Hematopoietic multipotent progenitor cell treated with erythropoietin and hydrocortisone succinate and interleukin-3 and kit ligand, for 15 days (in vitro differentiated cells): ENCODE results near the gene CYTH3.
"Not testable (repeated sequence)": the region's sequence is repeated elsewhere in the genome, so short reads cannot be mapped to it uniquely, and the experiment has no call there.

Experiments
- DNase-seq: peaks from one replicate; pipeline ENCODE4 v3.0.0-alpha.2; 2015; ENCODE audit warnings: low spot score

The CYTH3 gene

DNA sequence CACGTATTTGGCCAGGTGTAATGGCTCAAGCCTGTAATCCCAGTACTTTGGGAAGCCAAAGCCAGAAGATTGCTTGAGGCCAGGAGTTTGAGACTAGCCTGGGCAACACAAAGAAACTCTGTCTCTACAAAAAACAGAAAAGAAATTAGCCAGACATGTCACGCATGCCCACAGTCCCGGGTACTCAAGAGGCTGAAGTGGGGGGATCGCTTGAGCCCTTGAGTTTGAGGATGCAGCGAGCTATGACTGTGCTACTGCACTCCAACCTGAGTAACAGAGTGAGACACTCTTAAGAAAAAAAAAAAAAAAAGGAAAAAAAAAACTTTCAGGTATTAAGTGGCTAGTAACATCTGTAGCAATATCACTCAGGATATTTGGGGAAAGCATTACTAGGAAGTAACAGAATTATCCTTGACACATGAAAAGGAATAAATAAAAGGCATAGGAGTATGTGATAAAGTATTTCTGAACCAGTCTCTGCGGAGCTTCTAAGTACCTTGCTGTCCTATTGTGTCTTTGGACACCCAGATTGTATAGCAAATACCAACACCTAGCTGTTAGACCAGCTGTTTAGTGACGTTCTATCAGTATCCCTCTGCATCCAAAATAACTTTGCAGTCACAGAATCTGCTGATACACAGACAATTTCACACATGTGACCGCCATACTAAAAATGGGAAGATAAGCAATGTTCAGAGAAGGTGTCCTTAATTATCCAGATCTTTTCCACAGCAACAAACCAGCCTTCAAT, 74.4 kb downstream of the CYTH3 start:
- DNase-seq = no peak

DNA sequence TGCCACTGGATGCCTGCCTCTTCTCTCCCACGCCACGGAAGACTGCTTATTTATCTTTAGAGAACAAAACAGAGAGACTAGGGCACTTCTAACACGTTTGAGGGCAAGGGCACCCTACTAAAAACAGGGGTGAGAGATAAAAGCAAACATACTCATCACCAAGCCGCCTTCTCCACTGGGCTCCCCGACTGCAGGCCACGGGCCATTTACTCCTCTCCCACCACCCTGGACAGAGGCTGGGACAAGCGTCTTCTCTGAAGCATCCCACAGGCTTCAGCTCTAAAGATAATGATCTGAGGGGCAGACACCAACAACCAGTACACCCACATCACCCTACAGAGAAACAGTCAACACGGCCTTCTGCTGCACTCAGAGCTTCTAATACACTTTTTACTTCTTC, 78.7 kb downstream of the CYTH3 start:
- no peak for DNase-seq

DNA sequence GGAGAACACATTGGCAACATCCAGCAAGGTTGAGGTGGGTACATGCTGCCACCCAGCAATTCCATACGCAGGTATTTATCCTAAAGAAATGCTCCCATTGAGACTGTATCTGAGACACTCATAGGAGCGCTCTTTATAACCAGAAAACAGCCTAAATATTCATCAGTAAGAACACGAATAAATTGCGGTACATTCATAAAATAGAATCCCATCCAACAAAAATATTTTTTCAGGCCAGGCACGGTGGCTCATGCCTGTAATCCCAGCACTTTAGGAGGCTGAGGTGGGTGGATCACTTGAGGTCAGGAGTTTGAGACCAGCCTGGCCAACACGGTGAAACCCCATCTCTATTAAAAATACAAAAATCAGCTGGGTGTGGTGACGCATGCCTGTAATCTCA, 81.9 kb downstream of the CYTH3 start:
- not testable (repeated sequence) for DNase-seq

DNA sequence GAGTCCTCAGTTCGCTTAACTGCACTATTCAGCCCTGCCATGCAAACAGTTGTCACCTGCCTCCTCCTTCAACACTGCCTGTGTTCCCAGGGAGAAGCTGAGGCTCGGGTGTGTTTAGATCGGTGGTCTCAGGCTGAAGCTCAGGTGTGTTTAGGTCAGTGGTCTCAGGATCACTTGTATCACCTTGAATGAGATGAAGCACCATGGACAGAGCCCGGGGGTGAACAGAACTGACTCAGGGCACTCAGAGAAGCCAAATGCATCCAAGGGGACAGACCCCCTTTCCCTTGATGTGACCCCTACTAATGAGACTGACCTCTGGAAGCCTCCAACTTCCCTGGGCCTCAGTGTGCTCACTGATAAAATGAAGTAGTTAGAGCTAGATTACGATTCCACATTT, 84.0 kb downstream of the CYTH3 start:
- no peak for DNase-seq

DNA sequence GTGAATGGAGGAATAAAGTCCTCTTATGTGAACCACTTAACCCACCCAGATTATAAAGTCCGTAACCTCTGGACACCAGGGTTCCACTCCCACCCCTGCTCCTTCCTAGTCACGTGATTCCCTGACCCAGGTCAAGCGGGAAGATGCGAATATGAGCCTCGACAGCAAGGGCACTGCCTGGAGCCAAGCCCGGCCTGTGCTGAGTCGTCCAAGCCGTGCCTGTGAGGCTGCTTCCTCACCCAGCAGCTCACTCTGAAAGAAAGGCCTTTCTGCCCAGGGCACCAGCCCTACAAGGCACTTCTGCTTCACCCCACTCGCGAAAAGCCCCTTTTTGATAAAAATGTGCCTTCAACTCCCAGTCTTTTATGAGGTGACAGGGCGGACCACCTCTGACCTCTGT, 85.8 kb downstream of the CYTH3 start:
- no peak for DNase-seq

DNA sequence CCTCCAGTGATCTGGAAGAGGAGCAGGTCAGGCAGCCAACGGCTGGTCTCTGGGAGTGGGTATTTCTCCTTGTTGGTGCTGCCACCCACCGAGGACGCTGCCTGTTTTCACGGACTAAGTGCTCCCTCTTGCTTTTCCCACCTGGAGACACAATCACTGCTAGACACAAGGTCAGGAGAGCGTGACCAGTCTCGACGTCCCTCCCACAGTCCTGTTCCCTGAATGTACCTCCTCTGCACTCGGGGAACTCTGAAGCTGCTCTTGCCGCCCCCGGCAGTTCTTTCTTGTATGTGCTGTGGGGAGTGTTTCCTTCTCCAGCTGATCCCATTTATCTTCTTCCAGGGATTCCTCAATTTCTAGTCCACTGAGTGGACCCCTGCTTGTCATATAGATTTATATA, 89.4 kb downstream of the CYTH3 start:
- DNase-seq = no peak

DNA sequence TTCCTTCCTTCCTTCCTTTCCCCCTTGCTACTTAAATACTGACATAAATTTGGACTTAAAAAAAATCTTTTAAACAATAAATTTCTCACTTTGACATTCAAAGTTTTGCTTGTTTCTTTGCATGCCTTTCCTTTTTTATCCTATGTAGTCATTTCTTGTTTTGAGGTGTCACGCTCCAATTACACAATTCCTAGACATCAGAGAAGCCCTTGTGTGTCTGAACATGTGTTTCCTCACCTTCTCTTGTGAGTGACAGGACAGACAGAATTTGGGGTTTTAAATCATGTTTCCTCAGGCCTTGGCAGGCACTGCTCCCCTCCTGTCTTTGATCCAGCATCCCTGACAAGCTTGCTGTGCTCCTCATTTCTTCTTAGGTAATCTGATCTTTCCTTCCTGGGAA, 91.3 kb downstream of the CYTH3 start:
- no peak for DNase-seq

DNA sequence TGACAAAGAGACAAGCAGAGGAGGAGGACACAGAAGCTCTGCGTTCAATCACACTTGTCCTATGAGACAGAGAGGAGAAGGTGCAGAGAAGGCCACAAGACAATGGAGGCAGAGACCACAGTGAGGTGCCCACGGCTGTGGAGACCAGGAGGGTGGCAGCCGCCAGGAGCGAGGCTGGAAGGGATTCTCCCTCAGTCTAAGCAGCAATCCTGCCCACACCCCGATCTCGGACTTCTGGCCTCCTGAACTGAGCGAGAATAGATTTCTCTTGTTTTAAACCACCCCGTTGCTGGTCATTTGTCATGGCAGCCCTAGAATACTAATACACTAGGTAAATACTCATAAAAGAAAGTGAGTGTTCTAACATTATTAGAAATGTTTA, 92.1 kb downstream of the CYTH3 start:
- no peak for DNase-seq

DNA sequence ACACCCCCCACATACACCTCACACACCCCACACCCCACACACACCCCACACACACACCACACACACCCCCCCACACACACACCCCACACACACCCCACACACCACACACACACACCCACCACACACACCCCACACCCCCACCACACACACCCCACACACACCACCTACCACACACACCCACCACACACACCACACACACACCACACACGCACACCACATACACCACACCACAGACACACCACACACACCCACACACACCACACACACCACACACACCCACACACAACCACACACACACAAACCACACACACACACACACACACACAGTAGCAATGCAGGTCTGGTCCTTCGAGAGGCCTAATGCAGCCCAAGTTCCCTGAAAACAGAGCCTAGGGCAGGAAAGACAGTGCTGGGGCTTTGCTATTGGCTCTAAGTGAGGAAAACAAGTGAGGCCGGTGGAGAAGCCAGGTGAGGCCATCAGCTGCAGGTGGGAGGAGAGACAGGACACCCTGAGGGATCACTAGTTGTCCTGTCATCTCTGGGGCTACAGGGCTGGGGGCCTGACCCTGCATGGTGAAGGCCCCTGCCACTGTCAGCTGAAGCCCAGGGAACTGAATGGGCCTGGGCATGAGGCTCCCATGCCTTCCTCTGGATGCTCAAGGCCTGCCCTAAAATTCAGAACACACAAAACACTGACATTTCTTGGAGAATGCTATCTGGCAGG, 92.6 kb downstream of the CYTH3 start:
- no peak for DNase-seq

DNA sequence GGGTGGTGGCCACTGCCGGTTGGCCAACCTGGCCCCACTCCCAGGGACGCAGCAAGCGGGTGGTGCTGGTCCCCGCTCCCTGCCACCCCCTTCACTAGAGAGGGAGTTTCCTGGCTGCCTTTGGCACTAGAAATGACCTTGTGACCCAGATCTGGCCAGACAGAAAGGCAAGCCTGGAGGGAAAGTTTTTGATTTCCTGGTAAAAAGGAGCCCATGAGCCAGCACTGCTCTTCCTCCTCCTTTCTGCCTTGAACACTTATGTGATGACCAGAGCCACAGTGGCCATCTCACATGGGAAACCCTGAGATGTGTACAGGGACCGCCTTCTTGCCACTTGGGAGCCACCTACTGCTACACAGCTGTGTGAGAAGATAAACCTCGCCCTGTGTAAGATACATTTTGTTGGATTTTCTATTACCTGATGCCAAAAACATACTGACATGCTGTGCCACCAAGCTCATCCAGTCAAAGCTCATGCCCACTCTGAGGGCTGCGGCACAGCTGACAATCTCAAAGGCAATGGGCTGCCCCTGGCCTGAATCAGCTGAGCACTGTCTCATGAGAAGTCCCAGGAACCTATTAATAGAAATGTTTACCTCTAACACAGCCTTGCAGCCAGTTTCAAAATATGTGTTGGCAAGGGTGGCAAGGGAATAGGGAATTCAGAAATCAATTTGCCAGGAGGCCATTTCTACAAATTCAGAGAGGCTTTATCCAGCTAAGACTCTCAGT, 94.0 kb downstream of the CYTH3 start:
- peak; percentile 86 for DNase-seq

DNA sequence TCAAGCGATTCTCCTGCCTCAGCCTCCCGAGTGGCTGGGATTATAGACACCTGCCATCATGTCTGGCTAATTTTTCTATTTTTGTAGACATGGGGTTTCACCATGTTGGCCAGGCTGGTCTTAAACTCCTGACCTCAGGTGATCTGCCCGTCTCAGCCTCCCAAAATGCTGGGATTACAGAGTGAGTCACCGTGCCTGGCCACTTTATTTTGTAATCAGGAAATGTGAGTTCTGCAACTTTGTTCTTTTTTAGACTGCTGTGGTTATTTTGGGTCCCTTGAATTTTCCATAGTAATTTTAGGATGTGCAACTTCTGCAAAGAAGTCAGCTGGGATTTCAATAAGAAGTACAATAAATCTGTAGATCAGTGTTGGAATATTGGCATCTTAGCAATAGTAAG, 96.8 kb downstream of the CYTH3 start:
- DNase-seq = no peak

DNA sequence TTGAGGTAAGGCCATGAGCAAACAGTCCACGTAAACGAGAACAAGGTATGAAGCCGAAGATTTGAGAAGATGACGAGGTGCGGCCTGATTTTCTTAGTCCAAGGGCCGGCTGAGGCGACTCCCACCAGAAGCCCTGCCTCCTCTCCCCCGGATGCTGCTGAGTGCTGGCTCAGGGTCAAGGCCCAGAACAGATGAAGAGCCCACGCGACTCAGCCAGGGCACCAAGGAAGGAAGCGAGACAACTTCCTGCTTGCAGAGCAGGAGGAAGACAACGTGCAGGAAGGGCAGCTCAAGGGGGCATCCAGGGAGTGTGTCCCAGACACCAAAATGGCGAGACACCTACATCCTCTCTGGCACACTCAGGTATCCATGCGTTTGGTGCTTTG, 99.5 kb downstream of the CYTH3 start:
- no peak for DNase-seq

DNA sequence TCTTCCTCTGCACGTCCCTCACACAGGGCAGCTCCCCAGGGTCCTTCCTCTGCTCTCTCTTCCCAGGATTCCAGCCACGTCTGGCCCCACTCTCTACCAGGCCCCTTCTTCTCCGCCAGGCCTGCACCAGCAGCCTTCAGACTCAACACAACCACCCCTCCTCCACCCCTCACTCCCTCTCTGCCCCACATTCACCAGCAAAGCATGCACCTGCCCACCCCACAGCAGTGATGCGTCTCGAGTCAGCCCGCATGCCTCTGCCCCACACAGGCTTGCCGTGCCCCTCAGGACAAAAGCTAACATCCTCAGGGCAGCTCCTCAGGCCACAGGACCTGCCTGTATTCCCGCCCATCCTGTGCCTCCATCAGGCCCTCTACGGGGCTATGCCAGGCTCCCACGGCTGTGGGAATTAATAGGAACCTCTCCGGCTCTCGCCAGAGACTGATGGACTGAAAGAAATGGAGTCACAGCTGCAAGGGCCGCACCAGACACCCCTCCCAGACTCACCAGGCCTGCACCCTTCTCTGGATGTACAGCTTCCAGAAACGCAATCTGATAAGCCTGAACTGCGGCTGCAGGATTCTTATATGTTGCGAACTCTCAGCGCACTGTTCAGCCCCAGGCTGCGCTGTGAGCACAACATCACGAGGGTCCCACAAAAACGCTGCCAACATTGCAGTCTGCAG, 100.1 kb downstream of the CYTH3 start:
- no peak for DNase-seq

DNA sequence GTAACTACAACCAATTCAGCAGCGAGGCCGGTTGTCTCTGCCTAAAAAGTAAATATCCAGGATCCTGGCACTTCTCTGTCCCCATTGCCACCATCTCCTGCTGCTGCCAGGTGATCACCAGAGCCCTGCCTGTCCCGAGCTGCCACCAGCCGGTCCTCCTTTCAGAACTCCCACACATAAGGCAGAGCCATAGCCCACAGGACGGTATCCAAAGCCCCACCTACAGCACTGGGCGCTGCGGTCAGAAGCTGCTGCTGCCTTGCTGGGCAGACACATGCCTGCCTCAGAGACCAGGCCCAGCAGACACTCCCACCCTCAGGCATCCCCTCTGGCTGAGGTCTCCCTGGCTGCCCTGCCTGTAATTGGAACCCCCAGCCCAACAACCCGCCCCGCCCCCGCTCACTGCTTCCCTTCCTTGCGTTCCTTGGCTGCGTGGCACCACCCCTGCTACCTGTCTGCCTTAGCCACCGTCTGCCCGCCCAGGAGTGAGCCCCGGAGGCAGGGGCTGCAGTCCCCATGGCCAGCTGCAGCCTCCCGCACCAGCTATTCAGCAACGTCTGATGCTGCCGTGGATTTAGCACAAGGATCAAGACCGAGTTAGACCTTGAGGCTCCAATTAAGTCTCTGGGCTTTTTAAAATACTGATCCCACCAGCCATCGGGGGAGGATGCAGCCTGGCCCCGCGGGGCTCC, 100.7 kb downstream of the CYTH3 start:
- no peak for DNase-seq

DNA sequence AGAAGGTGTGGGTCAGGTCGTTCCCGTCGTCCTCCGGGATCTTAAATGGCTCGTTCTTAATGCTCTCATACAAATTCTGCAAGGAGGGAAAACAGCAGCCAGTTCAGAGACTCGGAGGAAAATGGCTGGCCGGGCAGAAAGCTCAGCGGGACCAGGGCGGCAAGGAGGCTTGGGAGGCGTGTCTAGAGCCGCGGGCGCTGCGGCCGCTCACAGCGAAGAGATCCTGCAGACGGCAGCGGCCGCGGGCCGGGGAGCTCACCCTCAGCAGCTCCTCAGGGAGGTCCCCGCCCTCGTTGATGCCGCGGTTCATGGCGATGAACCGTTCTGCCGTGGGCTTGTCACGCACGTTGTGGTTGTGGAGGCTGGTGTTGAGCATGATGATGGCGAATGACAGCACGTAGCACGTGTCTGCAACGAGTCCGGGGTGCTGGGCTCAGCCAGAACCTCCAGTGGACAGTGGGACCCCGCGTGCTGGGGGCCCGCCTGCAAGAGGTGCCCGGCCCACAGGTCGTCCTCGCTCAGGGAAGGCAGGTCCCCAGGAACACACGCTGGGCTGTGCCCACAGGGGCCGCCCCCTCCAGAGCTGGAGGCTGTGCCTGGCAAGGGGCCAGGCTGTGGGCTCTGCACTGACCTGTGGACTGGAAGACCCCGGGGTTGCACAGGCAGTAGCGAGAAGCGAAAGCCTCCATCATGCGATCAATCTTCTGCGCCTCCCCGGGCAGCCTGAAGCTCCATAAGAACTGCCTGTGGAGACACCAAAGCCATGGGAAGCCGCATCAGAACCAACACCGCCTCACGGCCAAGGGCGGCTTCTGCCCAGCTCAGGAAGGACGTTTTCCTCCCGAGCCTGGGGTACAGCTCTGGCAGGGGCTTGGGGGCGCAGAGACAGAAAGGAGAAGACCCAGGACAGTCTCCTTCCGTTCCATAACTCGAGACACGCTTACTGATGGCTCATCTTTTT, 101.6 kb downstream of the CYTH3 start:
- DNase-seq = no peak

DNA sequence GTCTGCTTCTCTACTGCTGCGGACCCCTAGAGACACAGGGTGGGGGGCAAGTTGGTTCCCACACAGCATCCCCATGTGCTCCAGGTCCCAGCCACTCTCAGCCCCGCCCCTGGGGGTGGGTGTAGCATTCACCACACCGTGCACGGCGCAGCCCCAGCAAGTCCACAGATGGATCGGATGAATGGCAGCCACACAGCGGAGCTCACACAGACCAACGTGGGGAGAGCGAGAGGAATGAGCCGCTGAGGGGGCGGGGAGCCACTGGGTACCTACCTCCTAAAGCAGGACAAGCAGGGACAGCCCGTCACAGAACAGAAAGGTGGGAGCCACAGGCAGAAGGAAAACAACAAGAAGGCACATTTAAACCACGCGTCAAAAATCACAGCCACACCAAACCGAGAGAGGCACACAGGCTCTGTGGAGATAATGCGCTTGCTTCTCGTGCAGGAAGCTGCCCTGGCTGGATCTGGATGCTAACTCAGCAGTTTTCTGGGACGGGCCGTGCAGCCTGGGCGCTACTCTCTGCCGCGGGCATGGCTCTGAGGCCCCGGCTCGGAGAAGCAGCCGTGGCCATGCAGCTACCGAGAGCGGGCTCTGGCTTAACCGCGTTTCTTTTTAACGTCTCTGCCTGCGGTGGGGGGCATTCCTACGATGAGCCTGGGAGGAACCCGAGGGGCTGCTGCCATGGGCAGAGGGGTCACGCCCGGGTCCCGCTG, 102.5 kb downstream of the CYTH3 start:
- no peak for DNase-seq

DNA sequence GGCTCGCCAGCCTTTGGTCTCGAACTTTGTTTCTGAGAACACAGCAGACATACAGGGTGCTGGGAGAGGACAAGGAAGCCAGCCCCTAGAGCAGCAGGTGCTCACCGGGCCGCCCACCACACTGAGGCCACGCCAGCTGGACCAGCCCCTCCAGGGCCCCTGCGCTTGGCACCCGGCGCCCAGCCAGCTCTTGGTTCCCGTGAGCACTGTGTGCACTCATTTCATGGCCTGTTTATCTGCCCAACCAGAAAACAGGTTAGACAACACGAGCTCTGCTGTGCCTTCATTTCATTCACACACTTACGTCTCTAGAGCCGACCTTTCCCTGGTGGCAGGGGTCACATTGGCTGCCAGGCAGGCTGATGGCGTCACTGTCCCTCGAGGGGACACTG, 104.0 kb downstream of the CYTH3 start:
- DNase-seq = no peak

DNA sequence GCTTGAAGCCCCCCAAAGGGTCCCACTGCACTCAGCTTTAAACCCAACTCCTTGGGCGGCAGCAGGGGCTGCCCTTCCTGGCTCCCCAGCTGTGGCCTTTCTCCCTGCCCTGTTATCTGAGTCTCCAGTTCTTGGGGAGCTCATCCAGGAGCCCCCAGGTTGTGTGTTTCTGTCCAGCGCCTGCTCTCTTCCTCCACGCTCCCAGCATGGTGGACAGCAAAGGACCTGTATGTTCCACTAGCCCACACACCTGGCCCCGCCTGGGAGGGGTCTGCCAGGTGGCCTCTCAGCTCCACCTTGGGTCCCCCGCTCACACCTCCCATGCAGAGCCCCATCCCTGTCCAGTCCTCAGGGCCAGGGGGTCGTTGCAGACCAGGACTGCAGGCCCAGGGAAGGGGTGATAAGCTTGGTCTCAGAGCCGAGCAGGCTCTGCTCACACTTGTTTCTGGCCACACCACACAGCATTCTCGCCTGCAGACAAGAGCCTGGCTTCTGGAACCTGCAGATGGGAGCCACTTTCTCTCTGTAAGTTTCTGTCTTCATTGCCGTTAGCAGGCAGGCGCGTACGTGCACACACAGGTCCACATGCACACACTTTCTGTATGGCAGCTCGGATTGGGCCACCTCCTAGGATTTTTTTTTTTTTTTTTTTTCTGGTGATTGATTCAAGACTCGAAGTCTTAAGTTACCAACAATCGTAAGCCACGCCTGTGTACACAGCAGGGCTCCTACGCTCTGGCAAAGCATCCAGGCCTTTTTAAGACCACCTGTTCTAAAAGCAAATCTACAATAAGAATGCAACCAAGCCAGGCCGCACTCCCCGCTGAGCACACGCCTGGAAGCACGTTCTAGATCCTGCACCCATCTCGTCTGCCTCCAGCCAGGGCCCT, 104.6 kb downstream of the CYTH3 start:
- DNase-seq = no peak

DNA sequence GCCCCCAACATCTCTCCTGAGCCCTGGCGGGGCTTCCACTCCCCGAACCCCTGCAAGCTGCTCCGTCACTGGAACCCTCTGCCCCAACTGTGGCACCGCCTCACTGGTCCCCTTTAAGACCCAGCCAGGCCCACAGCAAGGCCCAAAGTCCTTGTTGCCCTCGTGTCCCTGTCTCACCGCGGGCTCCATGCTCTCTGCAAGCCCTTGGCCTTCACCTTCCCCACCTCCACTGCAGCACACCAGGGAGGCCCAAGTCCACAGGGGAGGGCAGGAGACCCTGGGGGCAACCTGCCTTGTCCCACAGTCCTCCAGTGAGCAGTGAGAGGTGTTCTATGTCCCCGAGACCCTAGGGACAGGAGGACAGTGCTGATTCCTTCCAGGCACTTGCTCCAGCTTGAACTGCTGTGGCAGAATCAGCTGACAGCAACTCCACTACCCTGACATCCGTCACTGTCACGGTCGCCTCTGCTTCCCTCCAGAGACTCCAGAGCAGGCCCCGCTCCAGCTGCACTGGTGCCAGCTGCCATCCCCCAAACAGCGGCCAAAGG, 105.3 kb downstream of the CYTH3 start:
- no peak for DNase-seq
